Measurements from ENCODE around the gene IRAK2.

Gene IRAK2

GRCh38 chr3:10189557-10190354 lies 25.0 kb downstream of the IRAK2 start:
- DNase-seq = peak; percentile 81

DNA sequence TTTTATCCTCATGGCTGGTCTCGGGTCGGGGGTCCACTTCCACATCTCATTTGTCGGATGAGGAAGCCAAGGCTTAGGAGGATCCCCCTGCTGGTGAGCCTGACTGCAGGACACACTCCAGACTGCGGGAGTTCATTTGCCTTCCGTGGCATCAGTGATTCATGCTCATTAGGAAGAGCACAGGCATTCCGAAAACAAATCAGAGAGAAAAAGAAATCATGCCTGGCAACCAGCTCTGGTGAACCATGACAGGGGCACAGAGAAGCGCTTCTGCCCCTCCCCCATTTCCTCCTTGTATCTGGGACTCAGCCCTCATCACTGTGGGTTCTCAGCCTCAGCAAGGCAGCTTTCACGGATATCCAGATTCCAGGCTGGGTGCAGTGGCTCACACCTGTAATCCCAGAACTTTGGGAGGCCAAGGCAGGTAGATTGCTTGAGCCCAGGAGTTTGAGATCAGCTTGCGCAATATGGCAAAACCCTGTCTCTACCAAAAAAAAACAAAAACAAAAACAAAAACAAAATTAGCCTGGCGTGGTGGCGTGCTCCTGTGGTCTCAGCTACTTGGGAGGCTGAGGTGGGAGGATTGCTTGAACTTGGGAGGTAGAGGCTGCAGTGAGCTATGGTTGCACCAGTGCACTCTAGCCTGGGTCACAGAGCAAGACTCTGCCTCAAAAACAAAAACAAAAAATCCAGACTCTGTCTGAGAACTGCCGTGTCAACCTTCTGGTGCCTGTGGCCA lies 28.4 kb downstream of the IRAK2 start:
- no peak for DNase-seq

DNA sequence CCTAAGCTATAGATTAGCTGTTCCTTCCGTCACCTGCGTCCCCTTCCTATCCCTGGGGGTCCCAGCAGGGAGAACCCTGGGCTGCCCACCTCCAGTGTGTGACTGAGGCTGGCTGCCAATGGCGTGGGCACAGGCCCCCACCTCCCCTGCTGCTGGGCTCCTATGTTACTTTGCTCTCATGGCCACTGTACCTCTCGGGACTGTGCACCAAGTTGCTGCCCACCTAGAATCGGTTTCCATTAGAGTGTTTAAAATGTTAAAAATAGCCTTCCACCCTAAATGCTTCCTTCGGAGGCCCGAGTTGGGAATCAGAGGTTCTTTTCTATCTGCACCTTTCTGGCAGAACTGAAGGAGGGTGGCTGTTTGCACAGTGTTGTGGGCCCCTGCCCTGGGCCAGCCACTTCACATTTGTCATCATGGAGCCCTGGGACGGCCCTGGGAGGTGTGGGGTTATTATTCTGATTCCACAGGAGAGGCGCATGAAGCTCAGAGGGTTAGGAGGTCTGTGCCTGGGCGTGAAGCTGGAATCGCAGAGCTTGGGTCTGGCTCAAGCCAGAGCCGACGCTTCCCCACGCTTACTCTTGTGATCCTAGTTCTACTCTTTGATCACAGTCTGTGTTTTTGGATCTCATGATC lies 29.1 kb downstream of the IRAK2 start:
- DNase-seq = no peak

DNA sequence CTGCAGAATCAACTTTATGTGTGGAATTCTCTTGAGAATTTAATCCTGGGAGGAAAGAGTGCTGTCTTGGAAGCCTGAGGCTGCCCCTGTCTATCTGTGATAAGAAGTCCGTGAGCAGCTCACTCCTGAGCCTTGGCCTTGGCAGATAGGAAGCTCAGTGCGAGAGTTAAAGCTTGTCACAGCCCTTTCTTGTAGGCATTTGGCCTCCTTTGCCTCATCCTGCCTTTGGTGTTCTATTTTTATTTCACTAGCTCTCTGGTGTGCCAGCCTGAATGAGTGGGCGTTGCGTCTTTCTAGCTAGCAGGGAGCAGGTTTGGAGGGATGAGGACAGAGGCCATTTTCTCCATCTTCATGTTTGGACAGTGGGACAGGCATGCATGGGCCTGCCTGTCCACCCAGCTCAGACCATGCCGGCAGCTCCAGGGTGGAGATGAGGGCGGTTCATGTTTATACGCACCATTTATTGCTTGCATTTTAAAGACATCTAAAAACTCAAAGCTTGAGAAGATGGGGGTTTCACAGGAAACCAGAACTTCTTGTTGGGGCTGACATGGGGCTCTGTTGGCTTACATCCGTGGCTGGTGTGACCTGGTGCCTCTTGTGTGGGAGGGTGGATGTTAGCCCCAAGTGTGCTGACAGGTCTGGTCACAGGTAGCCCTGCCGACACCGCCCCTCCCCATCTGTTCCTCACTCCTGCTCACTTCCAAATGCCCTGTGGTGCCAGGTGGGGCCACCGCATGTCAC lies 29.8 kb downstream of the IRAK2 start:
- no peak for DNase-seq

GRCh38 chr3:10195366-10196089 lies 30.8 kb downstream of the IRAK2 start:
- DNase-seq = no peak

DNA sequence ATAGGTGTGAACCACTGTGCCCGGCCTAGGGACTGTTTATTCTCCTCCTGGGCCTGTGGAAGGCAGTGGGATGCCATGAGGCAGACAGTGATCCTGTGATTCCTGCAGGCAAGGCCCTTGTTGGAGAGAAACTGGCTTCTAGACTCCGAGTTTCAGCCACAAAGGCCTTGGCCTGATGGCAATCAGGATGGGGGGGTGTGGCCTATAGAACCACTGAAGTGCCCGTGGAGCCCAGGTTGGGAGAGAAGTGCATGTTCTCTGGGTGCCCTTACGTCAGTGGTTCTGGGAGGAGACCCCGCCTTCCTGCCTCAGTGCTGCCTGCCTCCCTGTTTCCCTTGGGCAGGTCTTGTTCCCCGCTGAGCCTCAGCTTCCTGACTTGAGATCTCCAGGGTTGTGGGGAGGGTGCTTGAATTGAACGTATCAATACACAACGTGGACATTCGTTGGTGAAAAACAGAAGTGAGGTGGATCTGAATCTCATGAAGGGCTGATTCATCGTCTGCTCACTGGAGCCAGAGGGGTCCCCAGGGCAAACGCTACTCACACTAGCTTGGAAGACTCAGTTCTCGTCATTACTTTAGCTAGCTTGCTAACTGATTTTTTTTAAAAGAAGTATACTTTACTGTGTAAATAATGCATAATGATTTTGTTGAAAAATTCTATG lies 31.8 kb downstream of the IRAK2 start:
- DNase-seq = no peak

DNA sequence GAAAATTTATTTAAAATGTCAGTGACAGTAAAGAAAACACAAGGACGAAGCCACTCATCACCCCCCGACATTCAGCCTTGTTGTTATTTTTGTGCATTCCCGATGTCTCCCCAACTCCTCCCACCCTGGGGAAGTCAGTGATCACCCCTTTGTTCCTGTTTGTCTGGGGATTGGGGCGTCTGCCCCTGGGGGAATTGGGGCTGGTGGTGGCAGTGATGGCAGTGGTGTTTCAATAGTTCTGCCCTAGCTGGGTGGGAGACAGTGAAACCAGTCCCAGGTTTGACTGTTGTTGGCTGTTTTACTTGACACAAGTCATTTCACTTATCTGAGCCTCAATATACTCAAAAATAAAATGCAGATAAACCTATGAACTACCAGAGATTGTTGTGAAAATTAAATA lies 33.5 kb downstream of the IRAK2 start:
- no peak for DNase-seq

- no peak for DNase-seq
Observed at GRCh38 chr3:10198761-10199649, 34.3 kb downstream of the IRAK2 start.

DNA sequence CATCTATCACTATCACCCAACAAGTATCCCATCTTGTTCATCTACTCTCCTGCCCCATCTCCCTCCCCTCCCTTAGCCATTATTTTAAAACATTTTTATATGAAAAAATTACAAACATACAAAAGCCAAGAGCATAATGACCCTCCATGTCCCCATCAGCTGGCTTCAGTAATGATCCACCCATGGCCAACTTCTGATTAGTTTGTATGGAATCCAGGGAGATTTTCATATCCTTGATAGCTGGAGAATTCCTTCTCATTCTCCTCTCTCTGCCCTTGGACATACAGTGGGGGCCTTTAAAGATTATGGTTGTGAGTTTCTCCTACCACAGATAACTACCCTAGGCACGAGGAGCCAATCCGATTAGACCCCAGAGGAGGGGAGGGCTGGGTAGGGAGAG lies 40.2 kb downstream of the IRAK2 start:
- no peak for DNase-seq

GRCh38 chr3:10205451-10206165 lies 40.9 kb downstream of the IRAK2 start:
- peak; percentile 65 for DNase-seq

GRCh38 chr3:10206166-10206511 lies 41.4 kb downstream of the IRAK2 start:
- DNase-seq = no peak

DNA sequence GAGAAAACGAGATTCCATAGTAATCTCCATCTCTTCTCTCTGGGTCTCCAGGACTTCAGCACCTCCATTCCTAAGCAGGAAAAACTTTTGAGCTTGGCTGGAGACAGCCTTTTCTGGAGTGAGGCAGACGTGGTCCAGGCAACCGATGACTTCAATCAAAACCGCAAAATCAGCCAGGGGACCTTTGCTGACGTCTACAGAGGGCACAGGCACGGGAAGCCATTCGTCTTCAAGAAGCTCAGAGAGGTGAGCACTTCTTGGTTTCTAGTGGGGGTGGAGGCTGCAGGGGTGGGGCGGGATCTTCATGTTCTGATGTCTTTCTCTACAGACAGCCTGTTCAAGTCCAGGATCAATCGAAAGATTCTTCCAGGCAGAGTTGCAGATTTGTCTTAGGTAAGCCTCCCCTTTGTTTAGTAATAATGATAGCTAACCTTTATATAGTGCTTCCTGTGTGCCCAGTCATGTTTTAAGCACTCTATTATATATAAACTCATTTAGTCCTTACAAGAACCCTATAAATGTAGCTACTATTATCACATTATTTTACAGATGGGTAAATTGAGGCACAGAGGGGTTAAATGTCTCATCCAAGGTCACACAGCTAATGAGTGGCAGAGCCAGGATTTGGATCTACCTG lies 48.6 kb downstream of the IRAK2 start:
- DNase-seq = no peak

- no peak for DNase-seq
Observed at GRCh38 chr3:10215578-10216368, 51.1 kb downstream of the IRAK2 start.

DNA sequence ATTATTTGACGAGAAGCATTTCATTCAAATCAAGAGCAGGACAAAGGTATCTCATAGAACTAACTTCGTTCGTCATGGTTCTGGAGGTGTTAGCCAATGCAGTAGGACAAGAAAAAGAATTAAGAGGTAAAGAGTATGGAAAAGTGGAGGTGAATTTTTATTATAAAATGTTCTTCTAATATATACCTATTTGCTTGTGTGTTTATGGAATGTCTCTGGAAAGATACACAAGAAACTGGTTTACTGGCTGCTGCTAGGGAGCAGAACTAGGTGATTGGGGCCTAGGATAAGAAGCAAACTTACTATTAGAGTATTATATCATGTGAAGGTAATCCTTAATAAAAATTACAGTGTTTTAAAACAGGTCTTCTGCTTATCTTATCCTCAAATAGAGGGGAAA lies 52.6 kb downstream of the IRAK2 start:
- DNase-seq = no peak

- no peak for DNase-seq
Observed at GRCh38 chr3:10219737-10220136, 55.0 kb downstream of the IRAK2 start.

GRCh38 chr3:10223676-10224639 lies 59.2 kb downstream of the IRAK2 start:
- no peak for DNase-seq

DNA sequence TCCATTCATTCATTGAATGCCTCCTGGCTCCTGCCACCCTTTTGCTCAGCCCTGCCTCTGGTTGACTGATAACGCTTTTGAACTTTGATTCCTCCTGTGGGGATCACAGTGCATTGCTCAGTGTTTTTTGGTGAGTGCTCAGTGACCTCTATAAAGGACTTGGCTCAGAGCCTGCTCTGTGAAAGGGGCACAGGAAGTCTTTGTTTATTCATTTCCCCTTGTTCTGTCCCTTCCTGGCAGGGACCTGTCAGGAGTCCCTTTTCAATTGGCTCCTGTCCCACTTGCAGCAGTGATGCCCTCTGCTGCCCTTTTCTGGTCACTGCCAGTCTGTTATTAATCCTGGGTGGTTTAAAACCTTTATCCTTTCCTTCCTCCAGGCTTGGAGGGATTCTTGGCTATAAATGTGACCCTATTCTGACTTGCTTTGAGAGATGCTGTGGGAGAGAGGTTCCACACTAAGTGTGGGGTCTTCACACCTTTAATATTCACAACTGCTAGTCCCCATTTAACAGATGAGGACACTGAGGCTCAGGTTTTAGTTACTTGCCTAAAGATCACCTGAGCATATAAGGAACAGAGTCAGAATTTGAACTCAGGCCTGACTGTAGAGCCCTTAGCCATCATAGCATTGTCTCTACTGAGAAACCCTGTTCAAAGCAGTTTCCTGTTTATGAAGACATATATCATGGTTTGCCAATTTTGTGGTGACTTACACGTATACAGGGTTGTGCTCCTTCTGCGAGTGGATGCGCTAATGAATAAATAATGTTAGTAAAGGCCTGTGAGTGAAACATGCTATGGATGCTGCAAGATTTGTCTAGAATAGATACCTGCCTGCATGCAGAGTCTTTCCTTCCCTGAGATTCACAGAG lies 60.3 kb downstream of the IRAK2 start:
- peak; percentile 67 for DNase-seq

Data from right forelimb (tissue), 1 donor.